ENCODE results near the gene CMPK2.

CMPK2 gene

GRCh38 chr2:6833300-6833604, 32.5 kb downstream of the CMPK2 start:
- Histone ChIP-seq H3K4me1 (no peaks in the 10 kb centered on the region), H3K36me3 (no peaks in the 10 kb centered on the region), H3K4me3 (ENCODE audit: low read depth, low read length) (no peak overlapping the region), H3K27me3 (no peaks in the 10 kb centered on the region), H3K9me3 (no peaks in the 10 kb centered on the region)
- no peak for TF ChIP-seq CTCF (IDR thresholded peaks at IDR 0.05; ENCODE audit: low read depth, low read length)
- DNase-seq: no peak

- TF ChIP-seq CTCF (IDR thresholded peaks at IDR 0.05; ENCODE audit: low read depth, low read length): no peak
- DNase-seq: no peak
- Histone ChIP-seq H3K27me3 (no peaks in the 10 kb centered on the region), H3K9me3 (no peaks in the 10 kb centered on the region), H3K4me3 (ENCODE audit: low read depth, low read length) (no peak overlapping the region), H3K36me3 (no peaks in the 10 kb centered on the region), H3K4me1 (peaks cover 3% of the 10 kb centered on the region; the same call in 1 of the 2 replicates)
Observed at GRCh38 chr2:6832596-6833299, 33.0 kb downstream of the CMPK2 start.

GRCh38 chr2:6831229-6831628, 34.5 kb downstream of the CMPK2 start:
- no peaks in the 10 kb centered on the region for H3K9me3 ChIP-seq
- peaks cover 10% of the 10 kb centered on the region; the same call in 1 of the 2 replicates for H3K4me1 ChIP-seq
- no peak for TF ChIP-seq CTCF (IDR thresholded peaks at IDR 0.05; ENCODE audit: low read depth, low read length)
- H3K4me3 ChIP-seq (ENCODE audit: low read depth, low read length): no peak overlapping the region
- no peaks in the 10 kb centered on the region for H3K36me3 ChIP-seq
- H3K27me3 ChIP-seq: no peaks in the 10 kb centered on the region
- no peak for DNase-seq

- Histone ChIP-seq H3K4me1 (peaks cover 23% of the 10 kb centered on the region), H3K27me3 (no peaks in the 10 kb centered on the region), H3K36me3 (no peaks in the 10 kb centered on the region), H3K4me3 (ENCODE audit: low read depth, low read length) (no peak overlapping the region), H3K9me3 (no peaks in the 10 kb centered on the region)
- peak; percentile 57 for TF ChIP-seq CTCF (IDR thresholded peaks at IDR 0.05; ENCODE audit: low read depth, low read length)
- no peak for DNase-seq
Observed at GRCh38 chr2:6828299-6828584, 37.5 kb downstream of the CMPK2 start.

GRCh38 chr2:6827566-6828298, 38.0 kb downstream of the CMPK2 start:
- Histone ChIP-seq H3K9me3 (no peaks in the 10 kb centered on the region), H3K36me3 (no peaks in the 10 kb centered on the region), H3K4me3 (ENCODE audit: low read depth, low read length) (no peak overlapping the region), H3K4me1 (peaks cover 23% of the 10 kb centered on the region), H3K27me3 (no peaks in the 10 kb centered on the region)
- DNase-seq: no peak
- no peak for TF ChIP-seq CTCF (IDR thresholded peaks at IDR 0.05; ENCODE audit: low read depth, low read length)
